Keratinocyte (primary cell): ENCODE data around the gene MYO9A. TPM values are rescaled to one million over a fixed set of nuclear protein-coding genes. Genes with fewer than 3 reads are reported as not detected.
A peak's percentile ranks its signal among the peaks of the same experiment; 100 is the strongest.

Experiments used
- DNase-seq: peaks from one replicate; pipeline ENCODE4 v3.0.0-alpha.2; 2011; ENCODE audit warnings: low read depth, missing footprints, low spot score
- FAIRE-seq: peaks from 2 replicates; lab custom pipeline; 2011; peaks lifted over from hg19 to GRCh38; lab: Jason Lieb, UNC
- H2AFZ ChIP-seq: 2 replicates; pipeline ENCODE4 v1.6.0; 2012; ENCODE audit warnings: low read length, control low read depth, inconsistent platforms; ENCODE audit not compliant: control insufficient read depth
- H3K27ac ChIP-seq: 2 replicates; pipeline ENCODE4 v1.5.1; 2011; ENCODE audit warnings: low read length; ENCODE audit not compliant: control insufficient read depth, insufficient read depth
- H3K27me3 ChIP-seq: 3 replicates; pipeline ENCODE4 v1.6.0; 2011; ENCODE audit warnings: low read length; ENCODE audit not compliant: control insufficient read depth, insufficient read depth; ENCODE audit errors: extremely low read depth
- H3K36me3 ChIP-seq, 2 experiments: 2 replicates in 1 of 2; 3 replicates in 1 of 2; pipeline ENCODE4 v1.5.1; 2011; ENCODE audit warnings: low read length in 2 of 2, mild to moderate bottlenecking in 1 of 2; ENCODE audit not compliant: control insufficient read depth in 2 of 2, insufficient read depth in 2 of 2; ENCODE audit errors: extremely low read depth in 1 of 2
- H3K4me1 ChIP-seq: 3 replicates; pipeline ENCODE4 v1.5.1; 2011; ENCODE audit warnings: low read length; ENCODE audit not compliant: control insufficient read depth, insufficient read depth; ENCODE audit errors: extremely low read depth
- H3K4me2 ChIP-seq: 3 replicates; pipeline ENCODE4 v1.6.0; 2011; ENCODE audit warnings: low read depth, low read length; ENCODE audit not compliant: control insufficient read depth, insufficient read depth; ENCODE audit errors: extremely low read depth
- H3K4me3 ChIP-seq, 3 experiments: fragments of 200-600 bp in 1 of 3; sonication (generic) in 1 of 3; 2 replicates in 2 of 3; 3 replicates in 1 of 3; pipeline ENCODE4 v1.5.1; 2011 to 2016; ENCODE audit warnings: low read length in 3 of 3, mild to moderate bottlenecking in 3 of 3, control low read depth in 2 of 3, inconsistent platforms in 1 of 3, low read depth in 1 of 3, mixed read lengths in 1 of 3, mixed run types in 1 of 3, moderate library complexity in 1 of 3; ENCODE audit not compliant: control insufficient read depth in 2 of 3, insufficient read depth in 2 of 3; ENCODE audit errors: extremely low read depth in 1 of 3
- H3K79me2 ChIP-seq: 2 replicates; pipeline ENCODE4 v1.6.0; 2012; ENCODE audit warnings: low read length; ENCODE audit not compliant: control insufficient read depth, insufficient read depth
- H3K9ac ChIP-seq: 3 replicates; pipeline ENCODE4 v1.6.0; 2011; ENCODE audit warnings: low read length; ENCODE audit not compliant: control insufficient read depth, insufficient read depth; ENCODE audit errors: extremely low read depth
- H3K9me1 ChIP-seq: 3 replicates; pipeline ENCODE4 v1.6.0; 2011; ENCODE audit warnings: low read length; ENCODE audit not compliant: control insufficient read depth, insufficient read depth; ENCODE audit errors: extremely low read depth
- H3K9me3 ChIP-seq: 2 replicates; pipeline ENCODE4 v1.5.1; 2012; ENCODE audit warnings: low read depth, low read length; ENCODE audit not compliant: control insufficient read depth
- H4K20me1 ChIP-seq: 3 replicates; pipeline ENCODE4 v1.6.0; 2011; ENCODE audit warnings: low read length; ENCODE audit not compliant: control insufficient read depth, insufficient read depth; ENCODE audit errors: extremely low read depth
- CTCF ChIP-seq, 3 experiments: IDR thresholded peaks in 1 of 3; conservative IDR thresholded peaks in 1 of 3; optimal IDR thresholded peaks in 1 of 3; 2 replicates in 2 of 3; 3 replicates in 1 of 3; pipeline versions ENCODE3 to v1.5.1; 2011; ENCODE audit warnings: low read length in 3 of 3, mild to moderate bottlenecking in 3 of 3, moderate library complexity in 2 of 3, control low read depth in 1 of 3, inconsistent platforms in 1 of 3; ENCODE audit not compliant: insufficient read depth in 2 of 3; ENCODE audit errors: extremely low read depth in 1 of 3
- EZH2 ChIP-seq: IDR thresholded peaks from one replicate; pipeline ENCODE4 v1.6.1; 2012; ENCODE audit warnings: inconsistent platforms, mild to moderate bottlenecking, low read length, moderate library complexity
- dilution Hi-C: fragments of 300-500 bp; cut with MboI; formaldehyde crosslinking; loops from one replicate; pipeline ENCODE4 v1.7.0; 2020; ENCODE audit warnings: low sequenced_read_pairs; ENCODE audit not compliant: extremely low pct_ligation_motif_present
- polyA plus RNA-seq, 5 experiments: library from polyadenylated mRNA; depleted of rRNA in 3 of 5; stranded (reverse) in 3 of 5; stranded (forward) in 1 of 5; unstranded in 1 of 5; fragments of >200 nt; gene quantifications; 1 replicate in 1 of 5; 2 replicates in 3 of 5; 3 replicates in 1 of 5; pipeline versions ENCODE4 v1.2.1 to v1.2.3, GENCODE V29; 2011 to 2012; ENCODE audit warnings: missing spikeins in 2 of 5, low read depth in 1 of 5, low replicate concordance in 1 of 5

MYO9A gene
- polyA plus RNA-seq, 1 donor (not counting 4 experiments of a cell fraction or from before 2014, with no cell fraction given): 10.6 TPM

GRCh38 chr15:71785996-71786395 lies 332.0 kb downstream of the MYO9A start:
- H3K4me3 ChIP-seq: no peak overlapping the region
- no peaks in the 10 kb centered on the region for H3K9me3 ChIP-seq
- H3K79me2 ChIP-seq: no peaks in the 10 kb centered on the region
- H3K4me2 ChIP-seq: no peak overlapping the region
- TF ChIP-seq CTCF (optimal IDR thresholded peaks at IDR 0.05 in 1 of 3, IDR thresholded peaks at IDR 0.05 in 1 of 3, conservative IDR thresholded peaks at IDR 0.05 in 1 of 3; ENCODE audit: extremely low read depth in 1 of 3, insufficient read depth in 2 of 3, low read length in 3 of 3): no peak
- no peak for TF ChIP-seq EZH2
- no peaks in the 10 kb centered on the region for H3K27me3 ChIP-seq
- H2AFZ ChIP-seq: no peak overlapping the region
- H3K36me3 ChIP-seq: no peaks in the 10 kb centered on the region
- no peak overlapping the region for H3K27ac ChIP-seq
- H3K9me1 ChIP-seq: no peaks in the 10 kb centered on the region
- no peak overlapping the region for H3K9ac ChIP-seq
- no peak for DNase-seq
- H4K20me1 ChIP-seq: no peaks in the 10 kb centered on the region
- dilution Hi-C loops: no loop called here
- H3K4me1 ChIP-seq: peaks cover 7% of the 10 kb centered on the region
- FAIRE-seq: no peak

GRCh38 chr15:71784719-71785118 lies 333.2 kb downstream of the MYO9A start:
- H4K20me1 ChIP-seq: no peaks in the 10 kb centered on the region
- no peak overlapping the region for H3K27ac ChIP-seq
- no peak overlapping the region for H3K9ac ChIP-seq
- TF ChIP-seq EZH2 (no peak), CTCF (optimal IDR thresholded peaks at IDR 0.05 in 1 of 3, IDR thresholded peaks at IDR 0.05 in 1 of 3, conservative IDR thresholded peaks at IDR 0.05 in 1 of 3; ENCODE audit: extremely low read depth in 1 of 3, insufficient read depth in 2 of 3, low read length in 3 of 3) (peak; percentile 35 to 52 (median 50))
- FAIRE-seq (no peak), DNase-seq (no peak)
- H3K79me2 ChIP-seq: no peaks in the 10 kb centered on the region
- H3K9me1 ChIP-seq: no peaks in the 10 kb centered on the region
- H3K9me3 ChIP-seq: no peaks in the 10 kb centered on the region
- H3K4me3 ChIP-seq: no peak overlapping the region
- H3K36me3 ChIP-seq: no peaks in the 10 kb centered on the region
- H3K4me1 ChIP-seq: no peaks in the 10 kb centered on the region
- dilution Hi-C loops: no loop called here
- H2AFZ ChIP-seq: no peak overlapping the region
- no peaks in the 10 kb centered on the region for H3K27me3 ChIP-seq
- no peak overlapping the region for H3K4me2 ChIP-seq
